G401 (cell line): ENCODE data around the gene FBXL19. TPM values are rescaled to one million over a fixed set of nuclear protein-coding genes. Genes with fewer than 3 reads are reported as not detected.

Source experiments
- DNase-seq: peaks from one replicate; pipeline ENCODE4 v3.0.0-alpha.2; 2015; ENCODE audit warnings: low spot score
- in situ Hi-C: cut with HindIII; loops from 2 replicates; pipeline ENCODE4 v1.10.0; 2016; ENCODE audit warnings: low sequenced_read_pairs, mixed read lengths
- total RNA-seq: library from RNA; depleted of rRNA; stranded (reverse); fragments of >200 nt; shearing (Covaris generic); gene quantifications from 2 replicates; pipeline ENCODE4 v1.2.3, GENCODE V29; 2014; rRNA removed

Gene FBXL19
- total RNA-seq, 1 experiment from 2014 or later, result 85.6 TPM

DNA sequence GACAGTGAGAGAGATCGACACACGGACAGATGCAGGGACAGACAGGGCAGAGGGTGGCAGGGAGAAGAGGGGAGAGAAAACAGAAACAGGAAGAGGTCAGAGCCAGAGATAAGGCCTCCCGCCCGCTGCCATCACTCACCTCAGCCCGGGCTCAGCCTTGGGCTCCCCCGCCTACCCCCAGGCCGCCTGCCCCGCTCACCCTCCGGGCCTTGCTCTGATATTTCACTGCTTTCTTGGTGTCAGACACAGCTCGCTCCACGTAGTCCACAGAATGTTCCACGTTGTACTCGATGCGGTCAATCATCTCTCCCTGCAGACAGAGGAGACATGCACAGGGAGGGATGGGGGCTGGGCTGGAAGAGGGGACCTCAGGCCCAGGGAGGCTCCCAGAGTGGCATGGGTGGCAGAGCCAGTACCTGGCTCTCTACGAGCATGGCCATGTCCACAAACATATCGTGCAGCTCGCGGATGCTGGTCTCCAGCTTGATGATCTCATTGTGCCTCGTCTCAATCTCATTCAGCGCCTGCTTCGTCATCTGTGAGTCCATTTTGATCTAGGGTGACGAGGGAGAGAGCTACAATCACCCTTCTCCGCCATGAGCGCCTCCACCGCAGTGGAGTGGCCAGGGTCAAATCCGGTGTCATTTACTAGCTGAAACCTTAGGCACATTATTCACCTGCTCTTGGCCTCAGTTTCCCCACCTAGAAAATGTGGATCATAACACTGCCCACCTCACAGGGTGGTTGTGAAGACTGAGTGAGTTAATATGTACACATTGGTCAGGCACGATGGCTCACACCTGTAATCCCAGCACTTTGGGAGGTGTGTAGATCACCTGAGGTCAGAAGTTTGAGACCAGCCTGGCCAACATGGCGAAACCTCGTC, 69.8 kb downstream of the FBXL19 start:
- in situ Hi-C loops, result no loop called here
- DNase-seq, result no peak

DNA sequence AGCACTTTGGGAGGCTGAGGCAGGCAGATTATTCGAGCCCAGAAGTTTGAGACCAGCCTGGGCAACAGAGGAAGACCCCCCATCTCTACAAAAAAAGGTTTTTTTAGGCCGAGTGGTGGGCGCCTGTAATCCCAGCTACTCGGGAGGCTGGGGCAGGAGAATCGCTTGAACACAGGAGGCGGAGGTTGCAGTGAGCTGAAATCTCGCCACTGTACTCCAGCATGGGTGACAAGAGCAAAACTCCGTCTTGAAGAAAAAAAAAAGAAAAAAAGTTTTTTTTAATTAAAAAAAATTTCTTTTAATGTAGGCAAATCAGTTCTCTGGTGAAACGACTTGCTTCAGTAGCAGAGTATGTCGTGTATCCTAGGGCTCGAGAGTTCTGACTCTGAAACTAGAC, 72.6 kb downstream of the FBXL19 start:
- no peak for DNase-seq
- in situ Hi-C loops, result no loop called here

- in situ Hi-C loops, result no loop called here
- DNase-seq, result no peak
Observed at GRCh38 chr16:30996324-30996984, 73.1 kb downstream of the FBXL19 start.

DNA sequence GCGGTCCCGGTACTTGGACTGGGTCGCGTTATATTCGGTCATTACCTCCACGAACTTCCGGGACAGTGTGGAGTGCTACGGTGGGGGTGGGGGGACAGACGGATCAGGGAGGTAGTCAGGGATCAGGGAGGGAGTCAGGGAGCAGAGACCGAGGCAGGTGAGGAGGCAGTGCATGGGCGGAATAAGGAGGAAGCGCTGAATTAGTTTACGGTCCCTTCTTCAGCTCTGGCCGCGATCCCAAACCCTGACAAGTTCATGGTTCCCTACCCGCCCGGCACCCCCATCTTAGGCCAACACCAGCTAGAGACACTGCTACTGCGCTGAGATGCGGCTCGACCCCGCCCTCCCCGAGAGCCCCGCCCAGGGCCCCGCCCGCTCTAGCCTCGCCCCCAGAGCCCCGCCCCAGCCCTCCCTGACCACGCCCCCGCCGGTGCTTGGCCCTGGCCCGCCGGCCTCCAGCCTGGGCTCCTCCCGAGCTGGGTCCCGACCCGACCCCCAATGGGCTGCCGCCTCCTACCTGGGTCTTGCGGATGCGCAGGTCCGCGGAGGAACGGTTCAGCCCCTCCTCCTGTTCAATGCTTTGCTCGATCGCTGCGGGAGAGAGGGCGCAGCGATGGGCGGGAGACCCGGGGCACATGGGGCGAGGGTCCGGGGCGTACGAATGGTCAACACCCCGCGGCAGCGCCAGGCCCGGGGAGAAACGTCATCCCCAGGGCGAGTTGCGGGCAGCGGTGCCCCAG, 73.8 kb downstream of the FBXL19 start:
- in situ Hi-C loops, result no loop called here
- peak; percentile 70 for DNase-seq

DNA sequence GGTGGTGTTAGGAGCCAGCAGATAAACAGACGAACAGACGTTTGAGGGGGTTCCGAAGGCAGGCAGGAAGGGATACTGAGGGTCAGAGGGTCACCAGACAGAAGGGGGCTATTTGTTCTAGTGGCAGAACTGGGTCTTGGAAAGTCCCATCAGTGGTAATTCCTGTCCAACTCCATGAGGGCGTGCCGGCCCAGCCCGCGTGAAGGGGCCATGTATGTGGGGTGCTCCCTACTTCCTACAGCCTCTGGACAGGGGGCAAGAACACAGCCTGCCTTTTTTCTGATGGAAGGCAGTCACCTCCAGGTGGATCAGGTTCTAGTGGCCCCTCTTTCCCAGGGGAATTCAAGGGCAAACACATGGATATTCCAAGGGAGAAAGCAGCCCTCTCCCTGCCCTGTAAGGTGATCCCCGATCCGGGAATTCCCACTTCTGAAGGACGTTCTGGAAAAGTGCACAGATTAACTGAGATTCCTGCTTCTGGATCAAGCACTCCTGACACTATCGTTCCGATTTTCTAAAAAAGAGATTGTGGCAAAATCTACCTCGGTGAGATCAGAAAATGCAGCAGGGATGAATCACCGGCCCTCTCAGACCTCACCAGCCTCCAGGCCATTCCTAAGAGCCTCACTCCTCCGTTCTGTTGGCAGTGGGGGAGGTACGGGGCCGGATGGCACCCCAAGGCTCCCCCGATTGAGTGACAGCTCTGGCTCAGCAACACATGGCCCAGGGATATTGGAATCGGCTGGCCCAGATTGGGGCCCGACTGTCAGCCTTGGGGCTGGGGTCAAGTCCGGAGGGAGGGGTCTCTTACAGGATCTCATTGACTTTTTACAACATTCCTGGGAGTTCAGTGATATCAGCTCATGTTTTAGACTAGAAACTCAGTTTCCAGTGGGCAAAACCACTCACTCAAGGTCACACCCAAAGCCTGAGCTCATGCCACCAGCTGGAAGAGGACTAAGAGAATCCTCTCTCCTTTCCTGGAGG, 74.6 kb downstream of the FBXL19 start:
- in situ Hi-C loops, result no loop called here

More for the DNA sequence above, 74.6 kb downstream of the FBXL19 start:
- DNase-seq, result no peak

Other genes with a start within 250 kb of the FBXL19 start
- 3.6 and 4.1 TPM in 2 replicates for gene SRCAP, start 224.4 kb upstream of the FBXL19 start, total RNA-seq
- gene PHKG2, start 175.1 kb upstream of the FBXL19 start, total RNA-seq, result 35.9 TPM in 2 replicates
- 2.4 and 6.5 TPM in 2 replicates for gene CFAP119, start 161.5 kb upstream of the FBXL19 start, total RNA-seq
- 136 and 189 TPM in 2 replicates for gene RNF40, start 161.2 kb upstream of the FBXL19 start, total RNA-seq
- 18.4 and 27.6 TPM in 2 replicates for gene ZNF629, start 136.4 kb upstream of the FBXL19 start, total RNA-seq
- gene BCL7C, start 29.5 kb upstream of the FBXL19 start, total RNA-seq, result 58.1 and 89.3 TPM in 2 replicates
- gene CTF1, start 27.0 kb upstream of the FBXL19 start, total RNA-seq, result 2.1 and 2.4 TPM in 2 replicates
- gene ORAI3, start 25.5 kb downstream of the FBXL19 start, total RNA-seq, result 57.6 and 62.8 TPM in 2 replicates
- gene SETD1A, start 34.2 kb downstream of the FBXL19 start, total RNA-seq, result 0.51 and 1.1 TPM in 2 replicates
- gene HSD3B7, start 61.6 kb downstream of the FBXL19 start, total RNA-seq, result 21.7 and 23.6 TPM in 2 replicates
- gene STX1B, start 87.1 kb downstream of the FBXL19 start, total RNA-seq, result 0.37 and 5.4 TPM in 2 replicates
- 54.0 and 54.8 TPM in 2 replicates for gene STX4, start 110.0 kb downstream of the FBXL19 start, total RNA-seq
- 27.9 and 52.0 TPM in 2 replicates for gene ZNF668, start 150.7 kb downstream of the FBXL19 start, total RNA-seq
- gene ZNF646, start 150.8 kb downstream of the FBXL19 start, total RNA-seq, result 12.0 and 21.2 TPM in 2 replicates
- 0.44 and 2.8 TPM in 2 replicates for gene PRSS53, start 165.4 kb downstream of the FBXL19 start, total RNA-seq
- gene VKORC1, start 171.2 kb downstream of the FBXL19 start, total RNA-seq, result 121 and 129 TPM in 2 replicates
- gene BCKDK, start 184.8 kb downstream of the FBXL19 start, total RNA-seq, result 52.5 and 55.3 TPM in 2 replicates
- gene KAT8, start 194.1 kb downstream of the FBXL19 start, total RNA-seq, result 86.9 and 88.7 TPM in 2 replicates
- gene PRSS8, start 212.2 kb downstream of the FBXL19 start, total RNA-seq, result 4.6 TPM in 1 of 2 replicates, not detected in the other
- gene PRSS36, start 226.5 kb downstream of the FBXL19 start, total RNA-seq, result 0.06 TPM in 1 of 2 replicates, not detected in the other